Measurements from ENCODE around the gene VPS29.

VPS29 gene

DNA sequence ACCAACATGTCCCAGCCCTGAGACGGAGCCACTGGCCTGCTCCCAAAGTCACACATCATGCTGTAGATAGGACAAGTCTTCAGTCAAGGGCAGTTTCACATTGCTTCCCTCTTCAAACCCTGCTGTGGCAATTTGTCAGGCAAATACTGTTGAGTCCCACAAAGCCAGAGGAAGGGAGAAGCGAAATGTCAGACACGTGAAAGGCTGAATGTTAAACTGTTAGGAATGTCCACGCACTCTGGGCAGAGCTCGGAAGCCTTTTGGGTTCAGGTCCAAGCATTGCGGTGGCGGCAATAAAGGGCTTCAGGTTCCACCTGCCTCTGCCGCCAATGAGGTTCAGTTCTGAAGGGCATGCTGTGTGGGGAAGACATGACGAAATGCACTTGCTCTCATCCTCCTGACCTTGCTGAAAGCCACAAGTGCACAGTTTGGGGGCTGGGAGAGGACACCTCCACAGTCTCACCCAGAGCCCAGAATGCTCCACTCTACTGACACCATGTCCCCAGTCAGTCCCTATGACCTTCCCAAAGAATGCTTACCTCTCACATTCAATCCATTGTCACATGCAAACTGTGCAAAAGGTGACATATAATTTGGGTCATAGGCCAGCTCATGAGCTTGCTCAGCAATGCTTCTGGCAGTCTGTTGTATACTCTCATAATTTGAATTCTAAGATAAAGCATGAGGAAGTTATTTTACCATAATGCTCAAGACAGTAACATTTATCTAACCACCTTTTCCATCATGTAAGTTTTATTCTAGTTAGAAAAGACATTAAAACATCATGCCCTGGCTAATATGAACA is 35.9 kb upstream of the VPS29 start:
- peak; percentile 44 for DNase-seq (ENCODE audit: low read depth)
- no peak overlapping the region for H3K4me3 ChIP-seq (ENCODE audit: control insufficient read depth, low read depth, low read length)
- TF ChIP-seq, protein P1, sequence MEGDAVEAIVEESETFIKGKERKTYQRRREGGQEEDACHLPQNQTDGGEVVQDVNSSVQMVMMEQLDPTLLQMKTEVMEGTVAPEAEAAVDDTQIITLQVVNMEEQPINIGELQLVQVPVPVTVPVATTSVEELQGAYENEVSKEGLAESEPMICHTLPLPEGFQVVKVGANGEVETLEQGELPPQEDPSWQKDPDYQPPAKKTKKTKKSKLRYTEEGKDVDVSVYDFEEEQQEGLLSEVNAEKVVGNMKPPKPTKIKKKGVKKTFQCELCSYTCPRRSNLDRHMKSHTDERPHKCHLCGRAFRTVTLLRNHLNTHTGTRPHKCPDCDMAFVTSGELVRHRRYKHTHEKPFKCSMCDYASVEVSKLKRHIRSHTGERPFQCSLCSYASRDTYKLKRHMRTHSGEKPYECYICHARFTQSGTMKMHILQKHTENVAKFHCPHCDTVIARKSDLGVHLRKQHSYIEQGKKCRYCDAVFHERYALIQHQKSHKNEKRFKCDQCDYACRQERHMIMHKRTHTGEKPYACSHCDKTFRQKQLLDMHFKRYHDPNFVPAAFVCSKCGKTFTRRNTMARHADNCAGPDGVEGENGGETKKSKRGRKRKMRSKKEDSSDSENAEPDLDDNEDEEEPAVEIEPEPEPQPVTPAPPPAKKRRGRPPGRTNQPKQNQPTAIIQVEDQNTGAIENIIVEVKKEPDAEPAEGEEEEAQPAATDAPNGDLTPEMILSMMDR (conservative IDR thresholded peaks at IDR 0.05; ENCODE audit: control insufficient read depth, insufficient read depth, low read depth, low read length), result no peak

DNA sequence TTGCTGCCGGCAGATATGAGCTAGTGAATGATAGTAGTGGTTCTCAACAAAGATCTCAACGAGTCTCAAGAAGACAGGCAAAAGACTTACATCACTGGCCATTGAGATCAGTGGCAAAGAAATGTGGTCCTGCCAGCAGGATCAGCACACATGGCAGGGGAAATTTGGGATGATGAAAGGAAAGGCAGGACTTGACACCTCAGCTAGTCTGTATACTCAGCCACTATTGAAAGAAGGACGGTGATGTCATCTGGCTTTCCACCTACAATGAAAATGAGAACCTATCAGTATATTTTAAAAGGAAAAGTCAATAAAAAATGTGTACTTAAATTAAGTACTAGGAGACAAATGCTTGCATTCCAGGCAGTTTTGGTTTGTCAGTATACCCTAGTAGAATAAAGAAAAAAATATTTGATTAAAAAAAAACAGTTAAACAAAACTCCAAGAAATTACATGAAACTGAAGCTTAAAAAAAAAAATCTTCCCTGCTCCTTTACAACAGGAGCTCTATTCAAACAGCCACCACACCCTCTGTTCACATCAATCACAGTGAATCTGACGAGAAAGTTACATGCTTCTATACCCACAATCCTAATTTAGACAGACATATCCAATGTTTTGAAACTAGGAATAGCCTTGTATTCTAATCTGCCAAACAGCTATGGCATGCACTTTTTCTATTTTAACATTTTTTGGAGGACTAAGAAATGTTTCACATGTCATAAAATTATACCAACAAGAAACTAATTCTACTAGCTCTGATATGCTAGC is 35.1 kb upstream of the VPS29 start:
- no peak overlapping the region for H3K4me3 ChIP-seq (ENCODE audit: control insufficient read depth, low read depth, low read length)
- no peak for DNase-seq (ENCODE audit: low read depth)
- TF ChIP-seq, protein P1 (conservative IDR thresholded peaks at IDR 0.05; ENCODE audit: control insufficient read depth, insufficient read depth, low read depth, low read length), result no peak

DNA sequence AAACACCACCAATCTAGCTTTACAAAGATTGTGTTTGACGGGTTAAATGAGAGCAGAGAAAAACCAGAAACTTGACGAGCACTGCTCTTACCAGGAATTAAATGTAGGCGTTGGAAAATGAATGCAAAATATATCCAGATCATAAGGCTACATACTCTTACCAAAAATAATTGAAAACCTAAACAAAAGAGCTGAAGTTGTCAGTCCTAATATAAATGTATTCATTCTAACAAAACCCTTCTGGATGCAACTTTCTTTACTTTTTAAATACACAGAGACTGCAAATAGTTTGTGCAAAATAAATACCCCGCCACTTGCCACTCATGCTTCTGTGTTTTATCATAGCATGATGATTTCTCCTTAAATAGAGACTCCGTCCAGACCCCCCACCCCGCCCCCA is 32.9 kb upstream of the VPS29 start:
- H3K4me3 ChIP-seq (ENCODE audit: control insufficient read depth, low read depth, low read length), result no peak overlapping the region
- TF ChIP-seq, protein P1 (conservative IDR thresholded peaks at IDR 0.05; ENCODE audit: control insufficient read depth, insufficient read depth, low read depth, low read length), result no peak
- no peak for DNase-seq (ENCODE audit: low read depth)

- no peak overlapping the region for H3K4me3 ChIP-seq (ENCODE audit: control insufficient read depth, low read depth, low read length)
- peak; percentile 45 for DNase-seq (ENCODE audit: low read depth)
- TF ChIP-seq, protein P1 (conservative IDR thresholded peaks at IDR 0.05; ENCODE audit: control insufficient read depth, insufficient read depth, low read depth, low read length), result no peak
These were observed 31.7 kb upstream of the VPS29 start for GRCh38 chr12:110533607-110534006.

DNA sequence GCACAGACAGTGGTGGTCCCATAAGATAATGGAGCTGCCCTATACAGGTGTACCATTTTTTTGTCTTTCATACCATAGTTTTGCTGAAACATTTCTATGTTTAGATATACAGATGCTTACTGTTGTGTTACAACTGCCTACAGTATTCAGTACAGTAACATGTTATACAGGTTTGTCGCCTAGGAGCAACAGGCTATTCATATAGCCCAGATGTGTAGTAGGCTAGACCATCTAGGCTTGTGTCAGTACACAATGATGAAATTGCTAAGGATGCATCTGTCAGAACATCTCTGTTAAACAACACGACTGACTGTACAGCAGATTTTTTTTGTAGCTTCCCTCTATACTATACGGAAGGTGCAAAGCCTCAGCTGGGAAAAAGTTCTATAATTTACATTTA is 30.7 kb upstream of the VPS29 start:
- DNase-seq (ENCODE audit: low read depth), result no peak
- TF ChIP-seq, protein P1 (conservative IDR thresholded peaks at IDR 0.05; ENCODE audit: control insufficient read depth, insufficient read depth, low read depth, low read length), result no peak
- no peak overlapping the region for H3K4me3 ChIP-seq (ENCODE audit: control insufficient read depth, low read depth, low read length)

DNA sequence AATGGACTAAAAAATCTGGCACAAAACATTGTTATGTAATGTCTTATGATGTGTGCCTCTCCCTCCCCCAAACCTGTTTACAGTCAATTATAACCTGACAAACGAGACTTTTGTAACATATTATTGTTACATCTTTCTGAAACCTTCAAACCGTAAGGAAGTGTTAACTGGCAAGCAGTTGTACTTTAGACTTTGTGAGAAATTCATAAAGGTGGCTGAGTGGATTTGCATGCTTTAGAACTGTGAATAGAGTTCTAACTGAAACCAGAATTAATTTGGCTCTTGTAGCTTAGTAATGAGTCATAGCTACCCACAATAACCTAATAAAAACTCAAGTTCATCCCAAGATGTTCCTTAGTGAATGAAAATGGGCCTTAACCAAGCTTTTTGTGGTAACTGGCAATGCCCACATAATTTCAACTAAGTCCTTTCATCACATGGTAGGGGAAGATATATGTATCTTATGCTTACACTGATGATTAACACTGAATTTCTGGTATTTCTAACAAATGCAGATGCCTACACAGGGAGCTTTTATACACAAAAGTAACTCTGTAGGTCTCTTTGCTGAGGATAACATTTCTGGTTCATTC is 29.9 kb upstream of the VPS29 start:
- no peak overlapping the region for H3K4me3 ChIP-seq (ENCODE audit: control insufficient read depth, low read depth, low read length)
- TF ChIP-seq, protein P1 (conservative IDR thresholded peaks at IDR 0.05; ENCODE audit: control insufficient read depth, insufficient read depth, low read depth, low read length), result no peak
- DNase-seq (ENCODE audit: low read depth), result peak; percentile 82

All from fibroblast of mammary gland (primary cell).